ENCODE measurements around the gene ZNF276. TPM values are rescaled to one million over a fixed set of nuclear protein-coding genes. Genes with fewer than 3 reads are reported as not detected.

ZNF276 gene
- total RNA-seq, 4 donors from 2014 or later = 16.1 to 19.2 (median 17.2) TPM

GRCh38 chr16:89741342-89742014 lies 20.1 kb downstream of the ZNF276 start:
- peaks cover 32 to 55% (median 47%) of the 10 kb centered on the region in 4 donors for H3K36me3 ChIP-seq
- no peak for DNase-seq (ENCODE audit: extremely low spot score)
- WGBS = 69% methylated on average over 5 of the region's 11 CpGs
- no peaks in the 10 kb centered on the region for H3K4me1 ChIP-seq
- no peak overlapping the region for H3K4me3 ChIP-seq
- no peaks in the 10 kb centered on the region for H3K9me3 ChIP-seq
- H3K27ac ChIP-seq (replicated peaks in 1 of 4) = no peak overlapping the region
- intact Hi-C loops (cut with DNase I) = no loop called here
- H3K27me3 ChIP-seq = no peaks in the 10 kb centered on the region
- TF ChIP-seq POLR2AphosphoS5 (IDR thresholded peaks at IDR 0.05) = peak in 1 of 2 donors; percentile 9
- TF ChIP-seq CTCF (IDR thresholded peaks at IDR 0.05) = no peak

GRCh38 chr16:89742948-89743347 lies 21.6 kb downstream of the ZNF276 start:
- Histone ChIP-seq H3K27ac (replicated peaks in 1 of 4) (no peak overlapping the region), H3K4me1 (no peaks in the 10 kb centered on the region), H3K27me3 (no peaks in the 10 kb centered on the region), H3K4me3 (no peak overlapping the region), H3K9me3 (no peaks in the 10 kb centered on the region), H3K36me3 (peaks cover 18 to 40% (median 32%) of the 10 kb centered on the region in 4 donors)
- no peak for TF ChIP-seq POLR2A (IDR thresholded peaks at IDR 0.05; ENCODE audit: low read depth)
- TF ChIP-seq EP300 (IDR thresholded peaks at IDR 0.05) = no peak
- no peak for TF ChIP-seq CTCF (IDR thresholded peaks at IDR 0.05)
- no peak for DNase-seq (ENCODE audit: extremely low spot score)
- WGBS = 79% methylated on average over 2 of the region's 4 CpGs
- intact Hi-C loops (cut with DNase I) = no loop called here

- Histone ChIP-seq H3K4me3 (no peak overlapping the region), H3K27ac (replicated peaks in 1 of 4) (no peak overlapping the region), H3K36me3 (peaks cover under 1 to 21% (median 13%) of the 10 kb centered on the region in 4 donors), H3K27me3 (no peaks in the 10 kb centered on the region), H3K9me3 (no peaks in the 10 kb centered on the region), H3K4me1 (no peaks in the 10 kb centered on the region)
- TF ChIP-seq EP300 (IDR thresholded peaks at IDR 0.05) = no peak
- TF ChIP-seq CTCF (IDR thresholded peaks at IDR 0.05) = no peak
- no peak for TF ChIP-seq POLR2AphosphoS5 (IDR thresholded peaks at IDR 0.05)
- no peak for TF ChIP-seq POLR2A (IDR thresholded peaks at IDR 0.05; ENCODE audit: low read depth)
- WGBS = 89% methylated on average over 13 of the region's 16 CpGs
- intact Hi-C loops (cut with DNase I) = no loop called here
- no peak for DNase-seq (ENCODE audit: extremely low spot score)
Measured at GRCh38 chr16:89744813-89745212, 23.5 kb downstream of the ZNF276 start.

- WGBS = 98% methylated on average over 11 of the region's 15 CpGs
- intact Hi-C loops (cut with DNase I) = no loop called here
Measured at GRCh38 chr16:89746043-89746442, 24.7 kb downstream of the ZNF276 start.

More at GRCh38 chr16:89746043-89746442, 24.7 kb downstream of the ZNF276 start:
- no peak for TF ChIP-seq EP300 (IDR thresholded peaks at IDR 0.05)
- no peak for TF ChIP-seq CTCF (IDR thresholded peaks at IDR 0.05)
- TF ChIP-seq POLR2A (IDR thresholded peaks at IDR 0.05; ENCODE audit: low read depth) = no peak
- no peak for TF ChIP-seq POLR2AphosphoS5 (IDR thresholded peaks at IDR 0.05)
- no peak for DNase-seq (ENCODE audit: extremely low spot score)
- no peaks in the 10 kb centered on the region for H3K27me3 ChIP-seq
- H3K36me3 ChIP-seq = peaks cover 0 to 9% (median 2%) of the 10 kb centered on the region in 4 donors
- H3K27ac ChIP-seq (replicated peaks in 1 of 4) = no peak overlapping the region
- no peaks in the 10 kb centered on the region for H3K4me1 ChIP-seq
- no peaks in the 10 kb centered on the region for H3K9me3 ChIP-seq
- no peak overlapping the region for H3K4me3 ChIP-seq
